PC-9 (cell line): ENCODE measurements around the gene ZDHHC14.

Experiments
- EZH2 ChIP-seq: fragments of 200-600 bp; sonication (generic); IDR thresholded peaks from 2 replicates; pipeline ENCODE4 v1.8.0; 2017; ENCODE audit warnings: antibody characterized with exemption, low read depth
- TF ChIP-seq, protein P1 (sequence below): fragments of 200-600 bp; sonication (generic); conservative IDR thresholded peaks from 2 replicates; pipeline ENCODE4 v1.6.1; 2017; ENCODE audit warnings: mixed run types, antibody characterized with exemption, mild to moderate bottlenecking, moderate library complexity

DNA sequence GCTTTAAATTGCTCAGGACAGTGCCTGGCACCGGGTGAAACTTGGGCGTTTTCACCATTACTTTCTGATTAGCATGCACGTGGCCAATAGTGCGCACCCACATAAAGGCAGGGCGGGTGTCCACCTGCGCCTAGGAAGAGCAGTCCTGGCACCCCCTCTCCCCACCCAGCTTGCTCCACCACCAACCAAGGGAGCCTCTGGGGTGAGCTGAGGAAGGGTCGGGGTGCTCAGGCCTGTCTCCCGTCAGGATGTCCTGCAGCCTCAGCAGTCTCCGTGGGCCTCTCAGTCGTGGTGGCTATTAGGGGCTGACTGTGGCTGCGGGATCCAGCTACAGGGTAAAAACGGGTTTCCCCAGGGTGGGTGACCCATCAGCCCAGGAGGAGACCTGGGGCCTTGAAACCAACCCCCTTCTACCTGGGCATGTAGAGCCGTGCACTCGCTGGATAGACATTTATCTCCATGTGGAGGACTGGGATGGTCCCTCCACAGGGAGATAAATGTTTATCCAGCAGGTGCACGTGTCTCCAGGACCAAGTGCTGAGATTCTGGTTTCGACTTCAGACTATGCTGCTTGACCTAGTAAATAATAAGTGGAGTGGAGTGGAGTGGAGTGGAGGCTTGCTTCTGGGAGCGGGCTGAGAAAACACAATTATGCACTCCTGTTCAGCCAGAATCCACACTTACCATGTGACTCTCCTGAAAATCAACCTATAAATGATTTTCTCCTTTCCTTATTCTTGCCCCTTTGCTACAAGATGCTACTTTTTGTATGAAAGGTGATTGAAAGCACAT lies 91.1 kb downstream of the ZDHHC14 start:
- TF ChIP-seq, protein P1, sequence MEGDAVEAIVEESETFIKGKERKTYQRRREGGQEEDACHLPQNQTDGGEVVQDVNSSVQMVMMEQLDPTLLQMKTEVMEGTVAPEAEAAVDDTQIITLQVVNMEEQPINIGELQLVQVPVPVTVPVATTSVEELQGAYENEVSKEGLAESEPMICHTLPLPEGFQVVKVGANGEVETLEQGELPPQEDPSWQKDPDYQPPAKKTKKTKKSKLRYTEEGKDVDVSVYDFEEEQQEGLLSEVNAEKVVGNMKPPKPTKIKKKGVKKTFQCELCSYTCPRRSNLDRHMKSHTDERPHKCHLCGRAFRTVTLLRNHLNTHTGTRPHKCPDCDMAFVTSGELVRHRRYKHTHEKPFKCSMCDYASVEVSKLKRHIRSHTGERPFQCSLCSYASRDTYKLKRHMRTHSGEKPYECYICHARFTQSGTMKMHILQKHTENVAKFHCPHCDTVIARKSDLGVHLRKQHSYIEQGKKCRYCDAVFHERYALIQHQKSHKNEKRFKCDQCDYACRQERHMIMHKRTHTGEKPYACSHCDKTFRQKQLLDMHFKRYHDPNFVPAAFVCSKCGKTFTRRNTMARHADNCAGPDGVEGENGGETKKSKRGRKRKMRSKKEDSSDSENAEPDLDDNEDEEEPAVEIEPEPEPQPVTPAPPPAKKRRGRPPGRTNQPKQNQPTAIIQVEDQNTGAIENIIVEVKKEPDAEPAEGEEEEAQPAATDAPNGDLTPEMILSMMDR, result no peak
- TF ChIP-seq EZH2, result no peak
